IMR-90 (cell line): ENCODE data around the gene CSGALNACT2. TPM values are rescaled to one million over a fixed set of nuclear protein-coding genes. Genes with fewer than 3 reads are reported as not detected.

Experiments used
- ATAC-seq: fragments of 200-7000 bp; cut with Tn5 transposase; 2 replicates; pipeline ENCODE4 v1.9.1; 2020; ENCODE audit warnings: low read depth, mild to moderate bottlenecking, moderate library complexity
- BruUV-seq: library from RNA; stranded (reverse); fragments of 400-500 nt; replicated peaks from 2 replicates; lab custom pipeline; 2021; lab: Mats Ljungman, UMichigan
- CTCF ChIA-PET: fragments of 300-600 bp; formaldehyde crosslinking; extraction: SDS; loops from one replicate; lab custom pipeline; 2021; ENCODE audit warnings: antibody characterized with exemption; lab: Yijun Ruan, JAX
- POLR2A ChIA-PET: fragments of 300-600 bp; sonication (Branson Sonifier 250); formaldehyde crosslinking; loops from one replicate; lab custom pipeline; 2022; ENCODE audit warnings: antibody characterized with exemption; ENCODE audit not compliant: unreplicated experiment; lab: Charles Lee
- DNase-seq: peaks from one replicate; pipeline ENCODE4 v3.0.0; 2013
- H2AFZ ChIP-seq: replicated peaks from 2 replicates; pipeline ENCODE3; 2013; ENCODE audit warnings: low read length, mild to moderate bottlenecking; ENCODE audit not compliant: poor library complexity
- H2AK5ac ChIP-seq: 2 replicates; pipeline ENCODE4 v1.6.1; 2013; ENCODE audit warnings: low read depth, low read length, inconsistent platforms
- H2AK9ac ChIP-seq: replicated peaks from 2 replicates; pipeline ENCODE3; 2013; ENCODE audit warnings: mild to moderate bottlenecking, low read depth, low read length, moderate library complexity; ENCODE audit not compliant: poor library complexity
- H2BK120ac ChIP-seq: 2 replicates; pipeline ENCODE4 v1.6.1; 2013; ENCODE audit warnings: low read depth, low read length, inconsistent platforms
- H2BK15ac ChIP-seq: 3 replicates; pipeline ENCODE4 v1.6.1; 2013; ENCODE audit warnings: low read depth, low read length, inconsistent platforms
- H2BK20ac ChIP-seq: 2 replicates; pipeline ENCODE4 v1.6.1; 2013; ENCODE audit warnings: low read depth, mild to moderate bottlenecking, inconsistent platforms, low read length, moderate library complexity
- H2BK5ac ChIP-seq: 2 replicates; pipeline ENCODE4 v1.6.1; 2013; ENCODE audit warnings: mild to moderate bottlenecking, low read depth, low read length, inconsistent platforms; ENCODE audit not compliant: poor library complexity, severe bottlenecking
- H3K14ac ChIP-seq: replicated peaks from 2 replicates; pipeline ENCODE4 v1.6.1; 2013; ENCODE audit warnings: low read depth, low read length, inconsistent platforms
- H3K18ac ChIP-seq: 2 replicates; pipeline ENCODE4 v1.6.1; 2013; ENCODE audit warnings: low read depth, low read length, control low read depth
- H3K23ac ChIP-seq: 2 replicates; pipeline ENCODE4 v1.6.1; 2013; ENCODE audit warnings: low read depth, low read length, inconsistent platforms
- H3K27ac ChIP-seq: 2 replicates; pipeline ENCODE4 v1.5.1; 2013; ENCODE audit warnings: mild to moderate bottlenecking, control low read depth, low read length; ENCODE audit not compliant: insufficient read depth
- H3K27me3 ChIP-seq: 2 replicates; pipeline ENCODE4 v1.6.1; 2013; ENCODE audit warnings: low read length; ENCODE audit not compliant: control insufficient read depth, insufficient read depth
- H3K36me3 ChIP-seq: 2 replicates; pipeline ENCODE4 v1.6.1; 2013; ENCODE audit warnings: low read length, mixed read lengths; ENCODE audit not compliant: control insufficient read depth, insufficient read depth
- H3K4ac ChIP-seq: 2 replicates; pipeline ENCODE4 v1.6.1; 2013; ENCODE audit warnings: low read depth, low read length, inconsistent platforms
- H3K4me1 ChIP-seq: 2 replicates; pipeline ENCODE4 v1.6.1; 2013; ENCODE audit warnings: low read length, mixed read lengths; ENCODE audit not compliant: control insufficient read depth, insufficient read depth
- H3K4me2 ChIP-seq: 2 replicates; pipeline ENCODE4 v1.6.1; 2013; ENCODE audit warnings: low read depth, mild to moderate bottlenecking, control low read depth, low read length, moderate library complexity
- H3K4me3 ChIP-seq: 2 replicates; pipeline ENCODE4 v1.5.1; 2013; ENCODE audit warnings: low read depth, mild to moderate bottlenecking, control low read depth, low read length, moderate library complexity; ENCODE audit not compliant: insufficient read depth
- H3K56ac ChIP-seq: 2 replicates; pipeline ENCODE4 v1.6.1; 2013; ENCODE audit warnings: low read length, inconsistent platforms; ENCODE audit not compliant: insufficient read depth; ENCODE audit errors: extremely low read depth
- H3K79me1 ChIP-seq, 2 experiments: 2 replicates each; pipeline ENCODE4 v1.6.1; 2013; ENCODE audit warnings: low read length in 2 of 2, inconsistent platforms in 1 of 2, low read depth in 1 of 2
- H3K9ac ChIP-seq: 2 replicates; pipeline ENCODE4 v1.6.1; 2013; ENCODE audit warnings: low read depth, low read length, control low read depth
- H3K9me1 ChIP-seq: 2 replicates; pipeline ENCODE4 v1.6.1; 2013; ENCODE audit warnings: low read length, inconsistent platforms; ENCODE audit not compliant: insufficient read depth
- H3K9me3 ChIP-seq: 2 replicates; pipeline ENCODE4 v1.6.1; 2013; ENCODE audit warnings: low read length; ENCODE audit not compliant: control insufficient read depth, insufficient read depth
- H4K20me1 ChIP-seq: 2 replicates; pipeline ENCODE4 v1.6.1; 2013; ENCODE audit warnings: low read length, inconsistent platforms; ENCODE audit not compliant: insufficient read depth
- H4K5ac ChIP-seq: 2 replicates; pipeline ENCODE4 v1.6.1; 2013; ENCODE audit warnings: mild to moderate bottlenecking, low read depth, low read length, control low read depth
- H4K8ac ChIP-seq, 2 experiments: 2 replicates each; pipeline ENCODE4 v1.6.1; 2013; ENCODE audit warnings: low read depth in 2 of 2, low read length in 2 of 2, control low read depth in 1 of 2, inconsistent platforms in 1 of 2
- H4K91ac ChIP-seq: 2 replicates; pipeline ENCODE4 v1.6.1; 2013; ENCODE audit warnings: low read depth, low read length, inconsistent platforms; ENCODE audit not compliant: insufficient read depth
- BHLHE40 ChIP-seq: fragments of 150-350 bp; IDR thresholded peaks from 2 replicates; pipeline ENCODE4 v1.6.1; 2016; ENCODE audit warnings: mild to moderate bottlenecking, low read depth, low read length
- CEBPB ChIP-seq: IDR thresholded peaks from 2 replicates; pipeline ENCODE4 v1.6.1; 2012; ENCODE audit warnings: low read depth, low read length, improper control_type of control experiment
- CHD1 ChIP-seq: IDR thresholded peaks from 2 replicates; pipeline ENCODE4 v1.6.1; 2012; ENCODE audit warnings: low read depth, low read length, improper control_type of control experiment
- FOS ChIP-seq: fragments of 150-350 bp; IDR thresholded peaks from 2 replicates; pipeline ENCODE4 v1.6.1; 2016; ENCODE audit warnings: low read depth, low read length
- MAFK ChIP-seq: IDR thresholded peaks from 2 replicates; pipeline ENCODE4 v1.6.1; 2012; ENCODE audit warnings: low read depth, low read length, improper control_type of control experiment
- MAZ ChIP-seq: IDR thresholded peaks from 2 replicates; pipeline ENCODE4 v1.6.1; 2012; ENCODE audit warnings: low read depth, mild to moderate bottlenecking, low read length, improper control_type of control experiment, moderate library complexity, borderline replicate concordance
- MXI1 ChIP-seq: IDR thresholded peaks from 2 replicates; pipeline ENCODE4 v1.6.1; 2012; ENCODE audit warnings: low read depth, mild to moderate bottlenecking, low read length, moderate library complexity, borderline replicate concordance
- NFE2L2 ChIP-seq: fragments of 150-350 bp; IDR thresholded peaks from 2 replicates; pipeline ENCODE4 v1.6.1; 2016; ENCODE audit warnings: low read depth, mild to moderate bottlenecking, low read length
- POLR2A ChIP-seq: IDR thresholded peaks from 2 replicates; pipeline ENCODE4 v1.6.1; 2012; ENCODE audit warnings: mild to moderate bottlenecking, low read depth, low read length
- RAD21 ChIP-seq: IDR thresholded peaks from 2 replicates; pipeline ENCODE4 v1.6.1; 2012; ENCODE audit warnings: low read length, improper control_type of control experiment
- RCOR1 ChIP-seq: IDR thresholded peaks from 2 replicates; pipeline ENCODE4 v1.6.1; 2012; ENCODE audit warnings: mild to moderate bottlenecking, low read length, improper control_type of control experiment; ENCODE audit not compliant: insufficient replicate concordance
- RFX5 ChIP-seq: IDR thresholded peaks from 2 replicates; pipeline ENCODE4 v1.8.0; 2012; ENCODE audit warnings: low read depth, mild to moderate bottlenecking, low read length, moderate library complexity
- SMC3 ChIP-seq: fragments of 150-350 bp; IDR thresholded peaks from 2 replicates; pipeline ENCODE4 v1.6.1; 2016; ENCODE audit warnings: low read depth, mild to moderate bottlenecking, antibody characterized with exemption, low read length, moderate library complexity
- WGBS, 2 experiments: methylation state at CpG; one replicate each; pipeline versions ENCODE4 v1.1.5 to v1.1.7; 2013; ENCODE audit warnings: missing lambda C conversion rate in 2 of 2; ENCODE audit not compliant: insufficient read length in 1 of 2; ENCODE audit errors: extremely low coverage in 2 of 2; 5-methylcytosine and 5-hydroxymethylcytosine counted together
- dilution Hi-C: fragments of 300-500 bp; cut with HindIII; formaldehyde crosslinking; loops from one replicate; pipeline ENCODE4 v1.14.3; 2018; ENCODE audit warnings: low sequenced_read_pairs; ENCODE audit not compliant: unreplicated experiment
- in situ Hi-C: fragments of 300-500 bp; cut with MboI; formaldehyde crosslinking; loops from 3 replicates; pipeline ENCODE4 v1.14.3; 2019; ENCODE audit warnings: low sequenced_read_pairs, inconsistent platforms, mixed read lengths
- intact Hi-C: fragments of 100-400 bp; cut with micrococcal nuclease; formaldehyde crosslinking; loops from 2 replicates; pipeline ENCODE4 v1.10.0; 2022
- polyA plus RNA-seq, 3 experiments: library from polyadenylated mRNA; depleted of rRNA; stranded (reverse); fragments of >200 nt; gene quantifications; 2 replicates each; pipeline ENCODE4 v1.2.3, GENCODE V29; 2012; ENCODE audit warnings: low replicate concordance in 1 of 3
- total RNA-seq: library from RNA; depleted of rRNA; stranded (reverse); fragments of >200 nt; gene quantifications from 2 replicates; pipeline ENCODE4 v1.2.3, GENCODE V29; 2012
- TF ChIP-seq, protein P1 (sequence below): fragments of 150-350 bp; IDR thresholded peaks from 2 replicates; pipeline ENCODE4 v1.6.1; 2017; ENCODE audit warnings: mild to moderate bottlenecking, antibody characterized with exemption, low read length, low read depth
- TF ChIP-seq, protein P2 (sequence below): fragments of 150-350 bp; IDR thresholded peaks from 2 replicates; pipeline ENCODE4 v1.6.1; 2016; ENCODE audit warnings: low read depth, mild to moderate bottlenecking, low read length, moderate library complexity, borderline replicate concordance
- TF ChIP-seq, protein P3 (sequence below): conservative IDR thresholded peaks from 2 replicates; pipeline ENCODE4 v1.5.1; 2012; ENCODE audit warnings: mild to moderate bottlenecking, low read depth, low read length, improper control_type of control experiment

Gene CSGALNACT2
- total and polyA plus RNA-seq, 2 of the 4 experiments (the other 2 are of a cell fraction), result 6.5 to 13.1 TPM

DNA sequence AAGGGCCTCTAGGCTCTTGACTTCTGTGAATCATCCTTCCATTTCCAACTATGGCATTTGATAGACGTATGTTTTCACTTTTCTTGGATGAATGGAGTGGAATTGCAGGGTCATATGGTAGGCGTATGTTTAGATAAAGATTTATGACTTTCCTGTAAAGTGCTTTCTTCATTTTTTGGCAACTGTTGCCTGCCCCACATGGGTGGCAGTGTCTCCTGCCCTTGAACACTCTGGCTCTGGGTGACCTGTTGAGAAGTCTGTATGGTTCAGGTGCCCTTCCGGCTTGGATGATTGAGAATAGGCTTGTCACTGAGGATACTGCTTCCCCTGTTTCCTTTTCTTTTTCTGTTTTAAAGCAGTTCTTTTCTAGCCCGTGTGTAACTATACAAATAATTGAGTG lies 38.3 kb upstream of the CSGALNACT2 start:
- POLR2A ChIA-PET, result no interaction called here
- no peak overlapping the region for H3K23ac ChIP-seq
- no CpG with 5 or more reads among the region's 4 CpGs for WGBS, 2 experiments
- ATAC-seq, result no peak
- no peak overlapping the region for H3K27ac ChIP-seq
- no peak overlapping the region for H2AK5ac ChIP-seq
- no peak overlapping the region for H2AK9ac ChIP-seq
- dilution Hi-C loops (no loop called here), in situ Hi-C loops (loop anchor here (10.0 kb wide), 1 partner anchor 225 kb away; no protein-coding TSS in a partner anchor), intact Hi-C loops (no loop called here)
- no peak overlapping the region for H3K4me3 ChIP-seq
- H3K9me1 ChIP-seq, result no peaks in the 10 kb centered on the region
- no peaks in the 10 kb centered on the region for H3K79me1 ChIP-seq
- BruUV-seq, result no TSS peak
- no peak overlapping the region for H4K91ac ChIP-seq
- H3K4me2 ChIP-seq, result no peak overlapping the region
- H4K5ac ChIP-seq, result no peak overlapping the region
- no peak overlapping the region for H3K9ac ChIP-seq
- no peak overlapping the region for H2BK15ac ChIP-seq
- no peaks in the 10 kb centered on the region; the same call in 1 of the 2 replicates for H4K20me1 ChIP-seq
- peaks cover 47% of the 10 kb centered on the region for H3K27me3 ChIP-seq
- no peaks in the 10 kb centered on the region for H3K36me3 ChIP-seq
- CTCF ChIA-PET, result no interaction called here
- no peak overlapping the region for H3K4ac ChIP-seq
- H4K8ac ChIP-seq, result no peak overlapping the region
- DNase-seq, result no peak
- no peak overlapping the region for H2BK20ac ChIP-seq
- no peak overlapping the region for H3K56ac ChIP-seq
- no peak overlapping the region for H2AFZ ChIP-seq
- no peak overlapping the region for H2BK120ac ChIP-seq
- no peaks in the 10 kb centered on the region for H3K9me3 ChIP-seq
- no peaks in the 10 kb centered on the region for H3K4me1 ChIP-seq
- TF ChIP-seq CHD1 (no peak), MAFK (no peak), CEBPB (no peak), NFE2L2 (no peak), MAZ (no peak), POLR2A (no peak), BHLHE40 (no peak), RCOR1 (no peak), SMC3 (no peak), RFX5 (no peak), MXI1 (no peak), RAD21 (no peak), FOS (no peak)
- TF ChIP-seq, protein P1, sequence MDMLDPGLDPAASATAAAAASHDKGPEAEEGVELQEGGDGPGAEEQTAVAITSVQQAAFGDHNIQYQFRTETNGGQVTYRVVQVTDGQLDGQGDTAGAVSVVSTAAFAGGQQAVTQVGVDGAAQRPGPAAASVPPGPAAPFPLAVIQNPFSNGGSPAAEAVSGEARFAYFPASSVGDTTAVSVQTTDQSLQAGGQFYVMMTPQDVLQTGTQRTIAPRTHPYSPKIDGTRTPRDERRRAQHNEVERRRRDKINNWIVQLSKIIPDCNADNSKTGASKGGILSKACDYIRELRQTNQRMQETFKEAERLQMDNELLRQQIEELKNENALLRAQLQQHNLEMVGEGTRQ, result no peak
- TF ChIP-seq, protein P2, sequence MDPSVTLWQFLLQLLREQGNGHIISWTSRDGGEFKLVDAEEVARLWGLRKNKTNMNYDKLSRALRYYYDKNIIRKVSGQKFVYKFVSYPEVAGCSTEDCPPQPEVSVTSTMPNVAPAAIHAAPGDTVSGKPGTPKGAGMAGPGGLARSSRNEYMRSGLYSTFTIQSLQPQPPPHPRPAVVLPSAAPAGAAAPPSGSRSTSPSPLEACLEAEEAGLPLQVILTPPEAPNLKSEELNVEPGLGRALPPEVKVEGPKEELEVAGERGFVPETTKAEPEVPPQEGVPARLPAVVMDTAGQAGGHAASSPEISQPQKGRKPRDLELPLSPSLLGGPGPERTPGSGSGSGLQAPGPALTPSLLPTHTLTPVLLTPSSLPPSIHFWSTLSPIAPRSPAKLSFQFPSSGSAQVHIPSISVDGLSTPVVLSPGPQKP, result no peak
- TF ChIP-seq, protein P3, sequence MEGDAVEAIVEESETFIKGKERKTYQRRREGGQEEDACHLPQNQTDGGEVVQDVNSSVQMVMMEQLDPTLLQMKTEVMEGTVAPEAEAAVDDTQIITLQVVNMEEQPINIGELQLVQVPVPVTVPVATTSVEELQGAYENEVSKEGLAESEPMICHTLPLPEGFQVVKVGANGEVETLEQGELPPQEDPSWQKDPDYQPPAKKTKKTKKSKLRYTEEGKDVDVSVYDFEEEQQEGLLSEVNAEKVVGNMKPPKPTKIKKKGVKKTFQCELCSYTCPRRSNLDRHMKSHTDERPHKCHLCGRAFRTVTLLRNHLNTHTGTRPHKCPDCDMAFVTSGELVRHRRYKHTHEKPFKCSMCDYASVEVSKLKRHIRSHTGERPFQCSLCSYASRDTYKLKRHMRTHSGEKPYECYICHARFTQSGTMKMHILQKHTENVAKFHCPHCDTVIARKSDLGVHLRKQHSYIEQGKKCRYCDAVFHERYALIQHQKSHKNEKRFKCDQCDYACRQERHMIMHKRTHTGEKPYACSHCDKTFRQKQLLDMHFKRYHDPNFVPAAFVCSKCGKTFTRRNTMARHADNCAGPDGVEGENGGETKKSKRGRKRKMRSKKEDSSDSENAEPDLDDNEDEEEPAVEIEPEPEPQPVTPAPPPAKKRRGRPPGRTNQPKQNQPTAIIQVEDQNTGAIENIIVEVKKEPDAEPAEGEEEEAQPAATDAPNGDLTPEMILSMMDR, result no peak
- no peak overlapping the region for H2BK5ac ChIP-seq
- no peak overlapping the region for H3K14ac ChIP-seq
- no peak overlapping the region for H3K18ac ChIP-seq
